Fibroblast of lung (primary cell): ENCODE data around the gene FUOM. TPM values are rescaled to one million over a fixed set of nuclear protein-coding genes. Genes with fewer than 3 reads are reported as not detected.

Experiments
- DNase-seq, 2 donors: peaks; one replicate each; pipeline versions ENCODE4 v3.0.0 to v3.0.0-alpha.2; 2010; ENCODE audit warnings: low read depth in 2 of 2
- H2AFZ ChIP-seq: 2 replicates; pipeline ENCODE4 v1.5.1; 2012; ENCODE audit warnings: low read length, control low read depth, inconsistent platforms
- H3K27ac ChIP-seq: 2 replicates; pipeline ENCODE4 v1.5.1; 2011; ENCODE audit warnings: low read length, control low read depth; ENCODE audit not compliant: insufficient read depth
- H3K27me3 ChIP-seq: 2 replicates; pipeline ENCODE4 v1.5.1; 2011; ENCODE audit warnings: mild to moderate bottlenecking, low read length; ENCODE audit not compliant: control insufficient read depth, insufficient read depth
- H3K36me3 ChIP-seq: 2 replicates; pipeline ENCODE4 v1.5.1; 2011; ENCODE audit warnings: low read length; ENCODE audit not compliant: control insufficient read depth, insufficient read depth
- H3K4me1 ChIP-seq: 2 replicates; pipeline ENCODE4 v1.5.1; 2011; ENCODE audit warnings: low read length; ENCODE audit not compliant: control insufficient read depth, insufficient read depth; ENCODE audit errors: extremely low read depth
- H3K4me2 ChIP-seq: 2 replicates; pipeline ENCODE4 v1.5.1; 2011; ENCODE audit warnings: low read length, control low read depth; ENCODE audit not compliant: insufficient read depth; ENCODE audit errors: extremely low read depth
- H3K4me3 ChIP-seq, 4 experiments: fragments of 200-600 bp in 1 of 4; sonication (generic) in 1 of 4; replicated peaks in 1 of 4; 2 replicates each; pipeline ENCODE4 v1.5.1; 2011 to 2016; ENCODE audit warnings: low read length in 4 of 4, low read depth in 3 of 4, mild to moderate bottlenecking in 3 of 4, control low read depth in 2 of 4, inconsistent platforms in 1 of 4, mixed read lengths in 1 of 4; ENCODE audit not compliant: insufficient read depth in 1 of 4; ENCODE audit errors: control extremely low read depth in 1 of 4
- H3K79me2 ChIP-seq: 2 replicates; pipeline ENCODE4 v1.5.1; 2012; ENCODE audit warnings: mild to moderate bottlenecking, low read length, inconsistent platforms; ENCODE audit not compliant: control insufficient read depth, insufficient read depth
- H3K9ac ChIP-seq: 2 replicates; pipeline ENCODE4 v1.5.1; 2011; ENCODE audit warnings: mild to moderate bottlenecking, low read length, control low read depth; ENCODE audit not compliant: insufficient read depth
- H3K9me3 ChIP-seq: 2 replicates; pipeline ENCODE4 v1.5.1; 2012; ENCODE audit warnings: low read depth, low read length; ENCODE audit not compliant: control insufficient read depth, insufficient read depth
- H4K20me1 ChIP-seq: 2 replicates; pipeline ENCODE4 v1.5.1; 2011; ENCODE audit warnings: low read length; ENCODE audit not compliant: control insufficient read depth, insufficient read depth; ENCODE audit errors: extremely low read depth
- CTCF ChIP-seq, 2 donors: IDR thresholded peaks in 1 of 2; conservative IDR thresholded peaks in 1 of 2; 1 replicate in 1 of 2; 2 replicates in 1 of 2; pipeline ENCODE4 v1.5.1; 2011 to 2012; ENCODE audit warnings: low read length in 2 of 2, control low read depth in 1 of 2, inconsistent platforms in 1 of 2, low read depth in 1 of 2, mild to moderate bottlenecking in 1 of 2
- EZH2 ChIP-seq: IDR thresholded peaks from 2 replicates; pipeline ENCODE4 v1.5.1; 2012; ENCODE audit warnings: low read length, control low read depth, mild to moderate bottlenecking; ENCODE audit errors: missing control alignments
- polyA minus RNA-seq: library from RNA; depleted of rRNA, polyadenylated mRNA; stranded (reverse); fragments of >200 nt; gene quantifications from 2 replicates; pipeline ENCODE4 v1.2.3, GENCODE V29; 2011; ENCODE audit warnings: low replicate concordance
- polyA plus RNA-seq, 2 donors: library from polyadenylated mRNA; depleted of rRNA in 1 of 2; stranded (reverse) in 1 of 2; unstranded in 1 of 2; fragments of >200 nt; gene quantifications; 2 replicates each; pipeline ENCODE4 v1.2.1, GENCODE V29; 2011 to 2012; ENCODE audit warnings: missing spikeins in 1 of 2
- total RNA-seq: library from RNA; depleted of rRNA; stranded (reverse); fragments of >200 nt; gene quantifications from 2 replicates; pipeline ENCODE4 v1.2.1, GENCODE V29; 2014

Gene FUOM
- total RNA-seq (6.4 and 15.0 TPM in 2 replicates), polyA plus RNA-seq (14.2 and 16.0 TPM in 2 replicates), polyA minus RNA-seq (2.7 and 2.9 TPM in 2 replicates)
- 19.9 and 25.2 TPM in 2 replicates for polyA plus RNA-seq (2012)

- TF ChIP-seq EZH2 (no peak), CTCF (conservative IDR thresholded peaks at IDR 0.05 in 1 of 2, IDR thresholded peaks at IDR 0.05 in 1 of 2; ENCODE audit: low read depth in 1 of 2, low read length in 2 of 2) (no peak)
- Histone ChIP-seq H3K4me1 (peaks cover 2% of the 10 kb centered on the region), H3K36me3 (peaks cover under 1% of the 10 kb centered on the region), H3K79me2 (no peaks in the 10 kb centered on the region), H3K9me3 (no peaks in the 10 kb centered on the region), H3K27me3 (no peaks in the 10 kb centered on the region), H4K20me1 (no peaks in the 10 kb centered on the region), H3K9ac (peak within 1 kb of the TSS; percentile 26), H3K27ac (no peak within 1 kb of the TSS), H2AFZ (peak within 1 kb of the TSS; percentile 16), H3K4me3 (peak within 1 kb of the TSS; percentile 31 to 58 (median 44)), H3K4me2 (peak within 1 kb of the TSS; percentile 59)
- peak; percentile 35 to 46 for DNase-seq
These were observed at the start of gene FUOM for GRCh38 chr10:133357285-133358161. Gene FUOM, minus strand, starts transcription at chr10:133358019. Its CDS starts 12 bp downstream, at chr10:133358007.

GRCh38 chr10:133405844-133406527, 48.2 kb upstream of the FUOM start:
- H3K4me2 ChIP-seq: no peak overlapping the region
- H3K9ac ChIP-seq: no peak overlapping the region
- H3K27ac ChIP-seq: no peak overlapping the region
- no peaks in the 10 kb centered on the region for H3K9me3 ChIP-seq
- H3K36me3 ChIP-seq: peaks cover 17% of the 10 kb centered on the region
- peaks cover 30% of the 10 kb centered on the region for H3K79me2 ChIP-seq
- H2AFZ ChIP-seq: no peak overlapping the region
- peaks cover 10% of the 10 kb centered on the region for H3K4me1 ChIP-seq
- no peaks in the 10 kb centered on the region for H4K20me1 ChIP-seq
- DNase-seq: peak in 1 of 2 donors; percentile 72
- TF ChIP-seq CTCF (conservative IDR thresholded peaks at IDR 0.05 in 1 of 2, IDR thresholded peaks at IDR 0.05 in 1 of 2; ENCODE audit: low read depth in 1 of 2, low read length in 2 of 2): no peak
- TF ChIP-seq EZH2: no peak
- no peaks in the 10 kb centered on the region for H3K27me3 ChIP-seq
- H3K4me3 ChIP-seq: no peak overlapping the region

GRCh38 chr10:133405272-133405671, 47.5 kb upstream of the FUOM start:
- Histone ChIP-seq H3K9ac (no peak overlapping the region), H2AFZ (no peak overlapping the region), H3K36me3 (peaks cover 17% of the 10 kb centered on the region), H3K4me2 (no peak overlapping the region), H3K4me1 (peaks cover 10% of the 10 kb centered on the region), H3K79me2 (peaks cover 31% of the 10 kb centered on the region), H3K9me3 (no peaks in the 10 kb centered on the region), H3K27ac (no peak overlapping the region), H3K27me3 (no peaks in the 10 kb centered on the region), H4K20me1 (no peaks in the 10 kb centered on the region), H3K4me3 (no peak overlapping the region)
- TF ChIP-seq EZH2 (no peak), CTCF (conservative IDR thresholded peaks at IDR 0.05 in 1 of 2, IDR thresholded peaks at IDR 0.05 in 1 of 2; ENCODE audit: low read depth in 1 of 2, low read length in 2 of 2) (no peak)
- DNase-seq: peak in 1 of 2 donors; percentile 64
